Activated CD8-positive, alpha-beta memory T cell treated with anti-CD3 and anti-CD28 coated beads, Interleukin-2, amount 50 U/mL, for 24 hours (primary cell): ENCODE results near the gene MAPK9.

Source experiments
- DNase-seq: peaks from one replicate; pipeline ENCODE4 v3.0.0-alpha.2; 2020; ENCODE audit errors: extremely low read depth

MAPK9 gene

DNA sequence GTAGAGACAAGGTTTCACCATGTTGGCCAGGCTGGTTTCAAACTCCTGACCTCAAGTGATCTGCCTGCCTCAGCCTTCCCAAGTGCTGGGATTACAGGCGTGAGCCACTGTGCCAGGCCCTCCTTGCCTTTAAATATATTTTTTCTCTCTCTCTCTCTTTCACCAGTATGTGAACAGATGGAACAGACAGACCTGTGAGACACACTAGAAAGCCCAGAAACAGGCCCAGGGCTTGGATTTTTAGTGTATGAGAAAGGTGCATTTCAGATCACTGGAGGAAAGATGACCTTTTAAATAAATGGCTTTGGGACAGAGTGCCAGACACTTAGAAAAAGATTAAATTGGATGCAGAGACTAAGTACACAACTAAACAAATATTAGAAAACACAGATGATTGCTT, 86.0 kb downstream of the MAPK9 start:
- DNase-seq: no peak

- no peak for DNase-seq
These were observed 87.5 kb downstream of the MAPK9 start for GRCh38 chr5:180204276-180204819.

DNA sequence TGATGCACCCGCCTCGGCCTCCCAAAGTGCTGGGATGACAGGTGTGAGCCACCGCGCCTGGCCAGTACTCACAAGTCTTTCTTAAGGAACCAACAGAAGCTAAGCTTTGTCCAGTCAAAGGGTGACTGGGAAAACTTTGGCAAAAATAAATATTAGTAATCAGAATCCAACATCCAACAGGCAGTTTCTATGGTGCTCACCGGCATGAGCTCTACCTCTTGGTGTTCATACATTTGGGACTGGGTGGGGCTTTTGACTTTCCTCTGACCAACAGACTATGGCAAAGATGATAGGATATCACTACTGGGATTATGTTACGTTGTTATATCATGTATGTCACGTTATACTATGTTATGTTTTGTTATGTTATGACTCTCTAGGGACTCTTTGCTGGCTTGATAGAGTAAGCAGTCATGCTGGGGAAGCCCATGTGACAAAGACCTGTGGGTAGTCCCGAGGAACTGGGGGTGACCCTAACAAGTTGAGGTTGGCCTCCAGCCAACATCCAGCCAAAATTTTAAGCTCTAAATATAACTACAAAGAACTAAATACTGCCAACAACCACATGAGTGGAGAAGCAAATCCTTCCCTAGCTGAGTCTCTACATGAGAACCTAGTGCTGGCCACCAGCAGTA, 88.8 kb downstream of the MAPK9 start:
- DNase-seq: no peak

DNA sequence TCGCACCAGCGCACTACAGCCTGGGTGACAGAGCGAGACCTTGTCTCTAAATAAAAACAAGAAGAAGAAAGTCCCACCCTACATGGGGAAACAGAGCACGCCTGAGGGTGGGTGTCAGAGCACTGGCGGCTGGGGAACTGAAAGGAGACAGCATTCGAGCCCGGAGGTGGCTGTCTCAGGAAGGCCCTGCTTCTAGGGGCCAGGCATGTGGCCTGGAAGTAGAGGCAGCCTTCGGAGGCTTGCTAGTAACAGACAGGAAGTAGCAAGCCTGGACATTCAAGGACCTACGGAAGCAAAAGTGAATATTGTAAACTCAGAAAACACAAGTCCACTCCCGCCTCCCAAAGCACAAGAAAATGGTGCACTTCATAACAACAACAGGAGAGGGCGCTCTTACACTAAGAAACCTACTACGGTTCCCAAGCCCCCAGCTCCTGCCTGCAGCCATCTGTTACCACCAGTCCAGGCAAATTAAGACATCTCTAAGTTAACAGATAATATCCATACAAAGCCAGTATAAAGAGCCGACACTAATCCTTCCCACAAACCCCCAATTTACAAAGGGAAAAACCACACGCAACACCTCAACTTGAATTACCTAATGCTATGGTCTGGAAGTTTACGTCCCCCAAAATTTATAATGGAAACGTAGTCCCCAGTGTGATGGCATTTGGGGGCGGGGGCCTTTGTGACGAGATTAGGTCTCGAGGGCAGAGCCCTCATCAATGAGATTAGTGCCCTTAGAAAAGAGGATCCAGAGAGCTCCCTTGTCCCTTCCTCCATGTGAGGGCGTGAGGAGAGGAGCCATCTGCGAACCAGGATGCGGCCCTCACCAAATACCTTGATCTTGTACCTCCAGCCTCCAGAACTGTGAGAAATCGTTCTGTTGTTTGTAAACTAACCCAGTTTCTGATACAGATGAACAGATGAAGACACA, 90.6 kb downstream of the MAPK9 start:
- no peak for DNase-seq

- DNase-seq: no peak
These were observed 92.5 kb downstream of the MAPK9 start for GRCh38 chr5:180199390-180199789.

DNA sequence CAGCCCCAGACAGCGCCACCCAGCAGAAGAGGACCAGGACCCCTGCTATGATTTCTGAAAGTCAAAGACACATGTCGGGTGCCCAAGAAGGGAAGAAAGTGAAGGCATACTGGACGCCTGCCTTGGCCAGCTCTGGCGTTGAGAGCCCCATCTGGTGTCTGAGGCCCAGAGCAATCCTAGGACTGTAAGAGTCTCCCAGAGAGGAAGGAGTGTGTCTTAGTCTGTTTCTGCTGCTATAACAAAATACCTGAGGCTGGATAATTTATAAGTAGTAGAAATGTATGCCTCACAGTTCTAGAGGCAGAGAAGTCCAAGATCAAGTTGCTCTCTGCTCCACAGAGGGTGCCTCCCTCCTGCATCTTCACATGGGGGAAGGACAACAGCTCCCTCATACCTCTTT, 93.7 kb downstream of the MAPK9 start:
- DNase-seq: no peak

- DNase-seq: no peak
These were observed 94.7 kb downstream of the MAPK9 start for GRCh38 chr5:180197016-180197702.

GRCh38 chr5:180194410-180195345, 97.2 kb downstream of the MAPK9 start:
- DNase-seq: no peak

DNA sequence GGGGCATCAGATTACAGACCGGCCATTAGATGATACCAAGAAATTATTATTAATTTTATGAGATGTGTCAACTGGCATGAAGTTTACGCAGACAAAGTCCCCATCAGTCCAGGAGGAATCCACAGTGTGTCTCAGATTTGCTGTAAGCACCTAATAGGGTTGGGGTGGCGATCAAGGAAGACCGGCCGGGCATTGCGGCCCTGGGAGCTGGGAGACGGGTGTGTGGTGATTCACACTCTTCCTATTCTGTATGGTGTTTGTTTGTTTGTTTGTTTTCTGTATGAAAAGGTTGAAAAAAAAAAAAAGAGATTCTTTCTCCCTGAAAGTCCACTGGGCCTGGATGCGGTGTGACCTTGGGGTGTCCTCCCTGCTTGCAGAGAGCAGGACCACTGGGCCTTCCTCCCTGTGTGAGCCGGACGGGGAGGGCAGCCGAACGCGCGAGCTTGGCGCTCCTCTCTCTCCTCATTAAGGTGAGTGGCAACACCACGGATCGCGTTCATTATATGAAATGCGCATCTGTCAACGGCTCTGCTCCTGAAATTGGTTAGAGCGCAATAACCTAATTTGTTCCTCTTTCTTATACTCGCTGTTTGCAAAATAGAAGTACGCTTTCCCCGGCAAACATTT, 98.0 kb downstream of the MAPK9 start:
- DNase-seq: no peak

DNA sequence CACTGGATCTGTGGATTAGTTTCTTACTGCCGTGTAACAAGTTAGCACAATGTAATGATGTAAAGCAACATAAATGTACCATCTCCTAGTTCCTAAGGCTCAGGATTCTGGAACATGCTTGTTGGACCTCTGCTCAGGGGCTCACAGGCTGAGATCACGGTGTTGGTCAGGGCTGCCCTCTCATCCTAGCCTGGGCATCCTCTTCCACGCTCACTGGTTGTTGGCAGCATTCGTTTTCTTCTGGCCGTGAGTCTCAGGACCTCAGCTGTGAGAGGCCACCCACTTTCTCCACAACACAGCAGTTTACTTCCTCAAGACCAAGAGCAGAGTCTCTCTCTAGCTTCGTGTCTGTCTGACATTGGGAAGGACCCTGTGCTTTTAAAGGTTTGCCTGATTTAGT, 100.2 kb downstream of the MAPK9 start:
- DNase-seq: no peak

GRCh38 chr5:180187767-180188166, 104.1 kb downstream of the MAPK9 start:
- DNase-seq: no peak
